Transverse colon (tissue), 4 donors: Measurements from ENCODE around the gene CDC40.

ENCODE experiments used
- EP300 ChIP-seq: sonication (generic); formaldehyde crosslinking; IDR thresholded peaks from one replicate; pipeline ENCODE4 v1.6.1; 2017; ENCODE audit warnings: antibody characterized with exemption, low read depth
- POLR2A ChIP-seq: fragments of 450-650 bp; IDR thresholded peaks from one replicate; pipeline ENCODE4 v1.6.1; 2016; ENCODE audit warnings: antibody characterized with exemption, mild to moderate bottlenecking, moderate library complexity
- POLR2AphosphoS5 ChIP-seq, 3 donors: sonication (generic); formaldehyde crosslinking; IDR thresholded peaks; one replicate each; pipeline ENCODE4 v1.6.1; 2016; ENCODE audit warnings: antibody characterized with exemption in 3 of 3
- TF ChIP-seq, protein P1 (sequence below), 5 experiments: fragments of 200-600 bp in 3 of 5; fragments of 450-650 bp in 2 of 5; sonication (generic) in 3 of 5; IDR thresholded peaks; 1 replicate in 2 of 5; 2 replicates in 3 of 5; pipeline ENCODE4 v1.5.1; 2016 to 2017; ENCODE audit warnings: antibody characterized with exemption in 5 of 5, inconsistent platforms in 3 of 5, mild to moderate bottlenecking in 2 of 5, moderate library complexity in 1 of 5

GRCh38 chr6:110271732-110272022 is 91.5 kb downstream of the CDC40 start:
- TF ChIP-seq POLR2AphosphoS5 (IDR thresholded peaks at IDR 0.05), result no peak
- TF ChIP-seq, protein P1, sequence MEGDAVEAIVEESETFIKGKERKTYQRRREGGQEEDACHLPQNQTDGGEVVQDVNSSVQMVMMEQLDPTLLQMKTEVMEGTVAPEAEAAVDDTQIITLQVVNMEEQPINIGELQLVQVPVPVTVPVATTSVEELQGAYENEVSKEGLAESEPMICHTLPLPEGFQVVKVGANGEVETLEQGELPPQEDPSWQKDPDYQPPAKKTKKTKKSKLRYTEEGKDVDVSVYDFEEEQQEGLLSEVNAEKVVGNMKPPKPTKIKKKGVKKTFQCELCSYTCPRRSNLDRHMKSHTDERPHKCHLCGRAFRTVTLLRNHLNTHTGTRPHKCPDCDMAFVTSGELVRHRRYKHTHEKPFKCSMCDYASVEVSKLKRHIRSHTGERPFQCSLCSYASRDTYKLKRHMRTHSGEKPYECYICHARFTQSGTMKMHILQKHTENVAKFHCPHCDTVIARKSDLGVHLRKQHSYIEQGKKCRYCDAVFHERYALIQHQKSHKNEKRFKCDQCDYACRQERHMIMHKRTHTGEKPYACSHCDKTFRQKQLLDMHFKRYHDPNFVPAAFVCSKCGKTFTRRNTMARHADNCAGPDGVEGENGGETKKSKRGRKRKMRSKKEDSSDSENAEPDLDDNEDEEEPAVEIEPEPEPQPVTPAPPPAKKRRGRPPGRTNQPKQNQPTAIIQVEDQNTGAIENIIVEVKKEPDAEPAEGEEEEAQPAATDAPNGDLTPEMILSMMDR (IDR thresholded peaks at IDR 0.05), result no peak
- no peak for TF ChIP-seq POLR2A
- no peak for TF ChIP-seq EP300
